Hepatocyte (in vitro differentiated cells): ENCODE results near the gene SLC7A8. TPM values are rescaled to one million over a fixed set of nuclear protein-coding genes. Genes with fewer than 3 reads are reported as not detected.
A peak's percentile ranks its signal among the peaks of the same experiment; 100 is the strongest.

ENCODE experiments used
- DNase-seq: peaks from one replicate; pipeline ENCODE4 v3.0.0-alpha.2; 2016; ENCODE audit warnings: low spot score
- H2AFZ ChIP-seq: fragments of 200-600 bp; sonication (generic); 2 replicates; pipeline ENCODE4 v1.6.0; 2016; ENCODE audit warnings: antibody characterized with exemption, mild to moderate bottlenecking
- H3K27ac ChIP-seq: fragments of 200-600 bp; sonication (generic); 2 replicates; pipeline ENCODE4 v1.5.1; 2016; ENCODE audit warnings: mild to moderate bottlenecking
- H3K27me3 ChIP-seq: fragments of 200-600 bp; sonication (generic); 2 replicates; pipeline ENCODE4 v1.6.1; 2016
- H3K36me3 ChIP-seq: fragments of 200-600 bp; sonication (generic); replicated peaks from 2 replicates; pipeline ENCODE4 v1.5.1; 2016; ENCODE audit warnings: low read depth; ENCODE audit not compliant: insufficient read depth
- H3K4me1 ChIP-seq: fragments of 200-600 bp; sonication (generic); 2 replicates; pipeline ENCODE4 v1.5.1; 2016; ENCODE audit warnings: mild to moderate bottlenecking, moderate library complexity; ENCODE audit not compliant: insufficient read depth
- H3K4me2 ChIP-seq: fragments of 200-600 bp; sonication (generic); 2 replicates; pipeline ENCODE4 v1.6.0; 2016
- H3K4me3 ChIP-seq: fragments of 200-600 bp; sonication (generic); 2 replicates; pipeline ENCODE4 v1.5.1; 2016; ENCODE audit warnings: mild to moderate bottlenecking
- H3K79me2 ChIP-seq: fragments of 200-600 bp; sonication (generic); 2 replicates; pipeline ENCODE4 v1.6.0; 2017; ENCODE audit warnings: mild to moderate bottlenecking
- H3K9me2 ChIP-seq: fragments of 200-600 bp; sonication (generic); replicated peaks from 2 replicates; pipeline ENCODE4 v1.6.0; 2017; ENCODE audit warnings: mild to moderate bottlenecking; ENCODE audit not compliant: insufficient read depth
- H3K9me3 ChIP-seq: fragments of 200-600 bp; sonication (generic); 2 replicates; pipeline ENCODE4 v1.5.1; 2016; ENCODE audit warnings: low read depth, mild to moderate bottlenecking
- H4K20me1 ChIP-seq: fragments of 200-600 bp; sonication (generic); 2 replicates; pipeline ENCODE4 v1.6.0; 2016; ENCODE audit warnings: mild to moderate bottlenecking; ENCODE audit not compliant: insufficient read depth, poor library complexity, severe bottlenecking
- EZH2 ChIP-seq: fragments of 200-600 bp; sonication (generic); IDR thresholded peaks from 2 replicates; pipeline ENCODE4 v1.6.1; 2016; ENCODE audit warnings: antibody characterized with exemption, mild to moderate bottlenecking, borderline replicate concordance
- EZH2phosphoT487 ChIP-seq: fragments of 200-600 bp; sonication (generic); IDR thresholded peaks from one replicate; pipeline ENCODE4 v1.6.1; 2018; ENCODE audit warnings: antibody characterized with exemption, mild to moderate bottlenecking, low read depth, moderate library complexity; ENCODE audit not compliant: unreplicated experiment, severe bottlenecking
- WGBS: methylation state at CpG from one replicate; pipeline ENCODE4 v1.1.6; 2016; ENCODE audit warnings: low lambda C conversion rate; ENCODE audit errors: missing lambda C conversion rate; 5-methylcytosine and 5-hydroxymethylcytosine counted together
- polyA plus RNA-seq: library from polyadenylated mRNA; unstranded; fragments of >200 nt; fragmentation: Nextera tagmentation; extraction: Ambion mirVana; gene quantifications from 2 replicates; pipeline ENCODE4 v1.2.1, GENCODE V29; 2016
- total RNA-seq: library from RNA; depleted of rRNA; stranded (reverse); fragments of >200 nt; gene quantifications from 2 replicates; pipeline ENCODE4 v1.2.3, GENCODE V29; 2014
- TF ChIP-seq, protein P1 (sequence below): fragments of 200-600 bp; sonication (generic); IDR thresholded peaks from 2 replicates; pipeline ENCODE4 v1.5.1; 2016; ENCODE audit warnings: antibody characterized with exemption, mild to moderate bottlenecking; ENCODE audit not compliant: poor library complexity

The SLC7A8 gene
- total and polyA plus RNA-seq, 2 experiments from 2014 or later, result 54.6 to 123 TPM

DNA sequence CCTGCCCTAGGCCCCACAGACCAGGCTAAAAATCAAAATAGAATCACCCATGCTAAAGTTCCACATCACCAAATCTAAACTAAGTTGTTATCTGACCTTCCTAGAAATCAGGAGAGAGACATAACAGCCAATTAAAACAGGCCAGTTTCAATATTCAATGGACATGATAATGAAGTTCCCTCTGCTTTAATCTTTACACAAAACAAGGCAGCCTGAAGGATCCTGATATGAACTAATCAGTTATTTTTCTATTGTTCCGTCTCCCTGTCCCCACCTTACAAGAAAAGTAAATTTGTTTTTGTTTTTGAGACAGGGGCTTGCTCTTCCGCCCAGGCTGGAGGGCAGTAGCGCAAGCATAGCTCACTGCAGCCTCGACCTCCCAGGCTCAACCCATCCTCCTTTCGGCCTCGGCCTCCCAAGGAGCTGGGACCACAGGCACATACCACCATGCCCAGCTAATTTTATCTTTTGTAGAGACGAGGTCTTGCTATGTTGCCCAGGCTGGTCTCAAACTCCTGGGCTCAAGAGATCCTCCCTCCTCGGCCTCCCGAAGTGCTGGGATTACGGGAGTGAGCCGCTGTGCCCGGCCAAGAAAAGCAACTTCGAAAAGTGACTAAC is 59.0 kb downstream of the SLC7A8 start:
- no peak for DNase-seq
- H3K27me3 ChIP-seq, result no peaks in the 10 kb centered on the region
- no peaks in the 10 kb centered on the region for H3K36me3 ChIP-seq
- no peak overlapping the region for H2AFZ ChIP-seq
- H3K9me3 ChIP-seq, result no peaks in the 10 kb centered on the region
- H3K79me2 ChIP-seq, result no peaks in the 10 kb centered on the region
- H3K4me1 ChIP-seq, result peaks cover 10% of the 10 kb centered on the region
- H4K20me1 ChIP-seq, result no peaks in the 10 kb centered on the region
- H3K4me2 ChIP-seq, result no peak overlapping the region
- 90% methylated on average over 13 of the region's 13 CpGs for WGBS
- H3K27ac ChIP-seq, result no peak overlapping the region
- H3K4me3 ChIP-seq, result no peak overlapping the region
- no peaks in the 10 kb centered on the region for H3K9me2 ChIP-seq
- TF ChIP-seq, protein P1, sequence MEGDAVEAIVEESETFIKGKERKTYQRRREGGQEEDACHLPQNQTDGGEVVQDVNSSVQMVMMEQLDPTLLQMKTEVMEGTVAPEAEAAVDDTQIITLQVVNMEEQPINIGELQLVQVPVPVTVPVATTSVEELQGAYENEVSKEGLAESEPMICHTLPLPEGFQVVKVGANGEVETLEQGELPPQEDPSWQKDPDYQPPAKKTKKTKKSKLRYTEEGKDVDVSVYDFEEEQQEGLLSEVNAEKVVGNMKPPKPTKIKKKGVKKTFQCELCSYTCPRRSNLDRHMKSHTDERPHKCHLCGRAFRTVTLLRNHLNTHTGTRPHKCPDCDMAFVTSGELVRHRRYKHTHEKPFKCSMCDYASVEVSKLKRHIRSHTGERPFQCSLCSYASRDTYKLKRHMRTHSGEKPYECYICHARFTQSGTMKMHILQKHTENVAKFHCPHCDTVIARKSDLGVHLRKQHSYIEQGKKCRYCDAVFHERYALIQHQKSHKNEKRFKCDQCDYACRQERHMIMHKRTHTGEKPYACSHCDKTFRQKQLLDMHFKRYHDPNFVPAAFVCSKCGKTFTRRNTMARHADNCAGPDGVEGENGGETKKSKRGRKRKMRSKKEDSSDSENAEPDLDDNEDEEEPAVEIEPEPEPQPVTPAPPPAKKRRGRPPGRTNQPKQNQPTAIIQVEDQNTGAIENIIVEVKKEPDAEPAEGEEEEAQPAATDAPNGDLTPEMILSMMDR, result no peak
- TF ChIP-seq EZH2phosphoT487 (no peak), EZH2 (no peak)

DNA sequence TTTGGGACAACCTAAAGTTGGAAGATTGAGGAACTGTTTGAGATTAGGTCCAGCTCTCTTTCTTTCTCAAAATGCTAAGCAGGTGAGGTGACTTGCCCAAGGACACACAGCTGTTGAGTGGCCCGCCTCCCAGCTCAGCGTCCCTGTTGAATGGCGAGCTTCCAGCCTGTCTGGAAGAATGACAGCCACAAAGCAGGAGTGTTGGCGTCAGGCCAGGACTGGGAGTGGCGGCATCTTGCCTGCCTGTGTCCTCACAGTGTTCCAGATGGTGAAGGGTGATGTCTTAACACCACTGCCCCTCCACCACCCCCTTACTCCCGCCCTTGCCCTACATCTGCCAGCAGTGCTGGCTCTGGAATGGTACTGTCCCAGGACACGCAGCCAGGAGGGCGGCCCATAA is 60.0 kb downstream of the SLC7A8 start:
- peak; percentile 58 for DNase-seq
- Histone ChIP-seq H3K9me2 (no peaks in the 10 kb centered on the region), H3K4me2 (no peak overlapping the region), H3K9me3 (no peaks in the 10 kb centered on the region), H3K27me3 (no peaks in the 10 kb centered on the region), H3K36me3 (no peaks in the 10 kb centered on the region), H2AFZ (no peak overlapping the region), H3K79me2 (no peaks in the 10 kb centered on the region), H3K4me3 (no peak overlapping the region), H3K4me1 (peaks cover 10% of the 10 kb centered on the region), H4K20me1 (no peaks in the 10 kb centered on the region), H3K27ac (no peak overlapping the region)
- 76% methylated on average over 8 of the region's 8 CpGs for WGBS
- TF ChIP-seq EZH2phosphoT487 (no peak), EZH2 (no peak)
- TF ChIP-seq, protein P1, result no peak

DNA sequence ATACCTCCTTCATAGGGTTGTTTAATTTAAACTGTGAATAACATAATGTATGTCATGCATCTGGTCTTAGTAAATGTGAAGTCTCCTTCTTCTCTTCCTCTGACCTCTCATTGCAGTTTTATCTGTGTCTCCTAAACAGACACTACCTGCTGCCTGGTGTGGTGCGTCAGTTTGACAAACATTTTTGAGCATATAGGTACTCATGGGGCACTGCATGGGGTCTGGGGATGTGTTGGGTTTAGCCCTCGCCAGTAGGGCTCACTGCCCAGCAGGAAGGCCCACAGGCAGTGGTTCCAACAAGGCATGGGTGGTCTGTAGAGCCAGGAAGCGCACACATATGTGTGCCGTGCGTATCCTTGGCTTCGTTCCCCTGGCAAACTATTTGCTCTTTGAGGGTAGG is 61.4 kb downstream of the SLC7A8 start:
- Histone ChIP-seq H3K9me3 (no peaks in the 10 kb centered on the region), H3K79me2 (no peaks in the 10 kb centered on the region), H3K27ac (peak overlapping the region; percentile 78), H3K4me1 (peaks cover 10% of the 10 kb centered on the region), H3K36me3 (no peaks in the 10 kb centered on the region), H4K20me1 (no peaks in the 10 kb centered on the region), H3K9me2 (no peaks in the 10 kb centered on the region), H3K4me3 (no peak overlapping the region), H3K4me2 (no peak overlapping the region), H2AFZ (no peak overlapping the region), H3K27me3 (no peaks in the 10 kb centered on the region)
- no peak for DNase-seq
- TF ChIP-seq EZH2phosphoT487, result no peak
- no peak for TF ChIP-seq EZH2
- TF ChIP-seq, protein P1, result no peak
- WGBS, result 81% methylated on average over 6 of the region's 6 CpGs
